Right atrium auricular region (tissue), 2 donors: ENCODE measurements around the gene AIF1L. TPM values are rescaled to one million over a fixed set of nuclear protein-coding genes. Genes with fewer than 3 reads are reported as not detected.

Source experiments
- DNase-seq: peaks from one replicate; pipeline ENCODE4 v3.0.0-alpha.2; 2019; ENCODE audit warnings: low spot score
- H3K27ac ChIP-seq, 2 donors: fragments of 200-600 bp; sonication (generic); 1 replicate in 1 of 2; 2 replicates in 1 of 2; pipeline ENCODE4 v1.5.1; 2016 to 2019
- H3K27me3 ChIP-seq, 2 donors: fragments of 200-600 bp; sonication (generic); one replicate each; pipeline versions ENCODE4 v1.5.1 to v1.6.0; 2017 to 2019
- H3K36me3 ChIP-seq: fragments of 200-600 bp; sonication (generic); one replicate; pipeline ENCODE4 v1.5.1; 2016
- H3K4me1 ChIP-seq, 2 donors: fragments of 200-600 bp; sonication (generic); one replicate each; pipeline versions ENCODE4 v1.5.1 to v1.6.0; 2017 to 2019
- H3K4me3 ChIP-seq, 2 donors: fragments of 200-600 bp; sonication (generic); 1 replicate in 1 of 2; 2 replicates in 1 of 2; pipeline ENCODE4 v1.5.1; 2017 to 2019; ENCODE audit warnings: mild to moderate bottlenecking in 1 of 2, moderate library complexity in 1 of 2
- H3K9me3 ChIP-seq, 2 donors: fragments of 200-600 bp; sonication (generic); one replicate each; pipeline ENCODE4 v1.5.1; 2019
- total RNA-seq, 2 donors: library from RNA; depleted of rRNA; stranded (reverse); fragments of >200 nt; gene quantifications; one replicate each; pipeline ENCODE4 v1.1.0, GENCODE V29; 2016
- TF ChIP-seq, protein P1 (sequence below), 2 donors: fragments of 200-600 bp; sonication (generic); IDR thresholded peaks; one replicate each; pipeline ENCODE4 v1.5.1; 2019; ENCODE audit warnings: antibody characterized with exemption in 2 of 2

AIF1L gene
- total RNA-seq, 2 donors from 2014 or later = 15.4 to 27.3 TPM

DNA sequence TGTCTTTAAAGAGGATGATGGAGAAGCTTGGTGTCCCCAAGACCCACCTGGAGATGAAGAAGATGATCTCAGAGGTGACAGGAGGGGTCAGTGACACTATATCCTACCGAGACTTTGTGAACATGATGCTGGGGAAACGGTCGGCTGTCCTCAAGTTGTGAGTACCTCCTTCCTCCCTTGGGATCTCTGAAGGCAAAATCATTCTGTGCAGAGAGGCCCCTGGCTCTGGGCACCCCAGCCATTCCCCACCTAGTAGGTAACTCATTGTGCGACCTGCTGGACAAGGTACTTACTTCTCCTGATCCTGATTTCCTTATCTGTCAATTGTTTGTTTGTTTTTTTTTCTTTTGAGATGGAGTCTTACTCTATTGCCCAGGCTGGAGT, 21.4 kb downstream of the AIF1L start:
- TF ChIP-seq, protein P1, sequence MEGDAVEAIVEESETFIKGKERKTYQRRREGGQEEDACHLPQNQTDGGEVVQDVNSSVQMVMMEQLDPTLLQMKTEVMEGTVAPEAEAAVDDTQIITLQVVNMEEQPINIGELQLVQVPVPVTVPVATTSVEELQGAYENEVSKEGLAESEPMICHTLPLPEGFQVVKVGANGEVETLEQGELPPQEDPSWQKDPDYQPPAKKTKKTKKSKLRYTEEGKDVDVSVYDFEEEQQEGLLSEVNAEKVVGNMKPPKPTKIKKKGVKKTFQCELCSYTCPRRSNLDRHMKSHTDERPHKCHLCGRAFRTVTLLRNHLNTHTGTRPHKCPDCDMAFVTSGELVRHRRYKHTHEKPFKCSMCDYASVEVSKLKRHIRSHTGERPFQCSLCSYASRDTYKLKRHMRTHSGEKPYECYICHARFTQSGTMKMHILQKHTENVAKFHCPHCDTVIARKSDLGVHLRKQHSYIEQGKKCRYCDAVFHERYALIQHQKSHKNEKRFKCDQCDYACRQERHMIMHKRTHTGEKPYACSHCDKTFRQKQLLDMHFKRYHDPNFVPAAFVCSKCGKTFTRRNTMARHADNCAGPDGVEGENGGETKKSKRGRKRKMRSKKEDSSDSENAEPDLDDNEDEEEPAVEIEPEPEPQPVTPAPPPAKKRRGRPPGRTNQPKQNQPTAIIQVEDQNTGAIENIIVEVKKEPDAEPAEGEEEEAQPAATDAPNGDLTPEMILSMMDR (IDR thresholded peaks at IDR 0.05) = no peak
- Histone ChIP-seq H3K27me3 (no peaks in the 10 kb centered on the region), H3K4me3 (no peak overlapping the region), H3K36me3 (peaks cover 13% of the 10 kb centered on the region), H3K9me3 (no peaks in the 10 kb centered on the region), H3K4me1 (no peaks in the 10 kb centered on the region), H3K27ac (peak overlapping the region; percentile 46 to 58)
- no peak for DNase-seq

DNA sequence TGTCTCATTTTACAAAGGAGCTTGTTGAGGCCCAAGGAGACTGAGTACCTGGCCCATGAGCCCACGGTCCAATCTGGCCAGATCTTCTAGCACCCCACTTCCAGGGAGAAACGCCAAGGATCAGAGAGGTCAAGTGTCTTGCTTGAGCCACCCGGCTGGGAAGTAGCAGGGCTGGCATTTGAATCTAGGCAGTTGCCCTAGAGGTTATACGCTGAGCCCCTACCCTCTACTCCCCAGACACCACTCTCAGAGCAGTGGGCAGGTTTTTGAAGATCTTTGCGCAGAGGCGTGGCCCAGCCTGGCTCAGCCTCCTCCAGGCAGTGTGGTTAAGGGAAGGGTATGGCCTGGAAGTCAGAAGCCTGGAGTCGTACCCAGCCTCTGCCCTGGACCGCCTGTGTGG, 23.3 kb downstream of the AIF1L start:
- Histone ChIP-seq H3K9me3 (no peaks in the 10 kb centered on the region), H3K27ac (no peak overlapping the region), H3K4me1 (peaks cover 0 to 2% of the 10 kb centered on the region in 2 donors), H3K27me3 (no peaks in the 10 kb centered on the region), H3K4me3 (no peak overlapping the region), H3K36me3 (peaks cover 13% of the 10 kb centered on the region)
- TF ChIP-seq, protein P1 (IDR thresholded peaks at IDR 0.05) = no peak
- DNase-seq = peak; percentile 26

DNA sequence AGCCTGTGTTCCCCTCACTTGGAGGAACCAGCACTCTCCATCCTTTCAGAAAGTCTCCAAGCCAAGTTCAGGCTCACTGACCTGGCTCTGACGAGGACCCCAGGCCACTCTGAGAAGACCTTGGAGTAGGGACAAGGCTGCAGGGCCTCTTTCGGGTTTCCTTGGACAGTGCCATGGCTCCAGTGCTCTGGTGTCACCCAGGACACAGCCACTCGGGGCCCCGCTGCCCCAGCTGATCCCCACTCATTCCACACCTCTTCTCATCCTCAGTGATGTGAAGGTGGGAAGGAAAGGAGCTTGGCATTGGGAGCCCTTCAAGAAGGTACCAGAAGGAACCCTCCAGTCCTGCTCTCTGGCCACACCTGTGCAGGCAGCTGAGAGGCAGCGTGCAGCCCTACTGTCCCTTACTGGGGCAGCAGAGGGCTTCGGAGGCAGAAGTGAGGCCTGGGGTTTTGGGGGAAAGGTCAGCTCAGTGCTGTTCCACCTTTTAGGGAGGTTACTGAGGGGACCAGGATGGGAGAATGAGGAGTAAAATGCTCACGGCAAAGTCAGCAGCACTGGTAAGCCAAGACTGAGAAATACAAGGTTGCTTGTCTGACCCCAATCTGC, 24.4 kb downstream of the AIF1L start:
- Histone ChIP-seq H3K4me1 (peaks cover 0 to 6% of the 10 kb centered on the region in 2 donors), H3K4me3 (no peak overlapping the region), H3K9me3 (no peaks in the 10 kb centered on the region), H3K27me3 (no peaks in the 10 kb centered on the region), H3K36me3 (peaks cover 13% of the 10 kb centered on the region), H3K27ac (no peak overlapping the region)
- TF ChIP-seq, protein P1 (IDR thresholded peaks at IDR 0.05) = no peak
- DNase-seq = no peak

DNA sequence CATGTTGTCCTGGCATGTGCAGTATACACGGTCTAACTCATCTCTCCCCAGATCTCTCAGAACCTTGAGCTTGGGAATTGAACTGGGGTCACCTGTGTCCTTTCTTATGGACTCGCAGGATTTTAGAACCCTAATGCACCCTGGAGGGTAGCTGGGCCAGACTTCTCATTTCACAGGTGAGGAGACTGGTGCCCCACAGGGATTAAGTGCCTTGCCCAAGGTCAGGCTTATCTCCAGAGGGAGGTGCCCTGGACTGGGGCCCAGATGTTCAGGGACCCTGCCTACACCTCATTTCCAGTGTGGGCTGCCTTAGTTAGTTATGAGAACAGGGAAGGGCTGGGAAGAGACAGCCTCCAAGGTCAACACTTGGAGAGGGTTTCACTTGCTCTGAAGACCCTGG, 25.0 kb downstream of the AIF1L start:
- Histone ChIP-seq H3K4me3 (no peak overlapping the region), H3K4me1 (peaks cover 0 to 12% of the 10 kb centered on the region in 2 donors), H3K27ac (no peak overlapping the region), H3K36me3 (peaks cover 13% of the 10 kb centered on the region), H3K9me3 (no peaks in the 10 kb centered on the region), H3K27me3 (no peaks in the 10 kb centered on the region)
- DNase-seq = peak; percentile 36
- TF ChIP-seq, protein P1 (IDR thresholded peaks at IDR 0.05) = no peak

DNA sequence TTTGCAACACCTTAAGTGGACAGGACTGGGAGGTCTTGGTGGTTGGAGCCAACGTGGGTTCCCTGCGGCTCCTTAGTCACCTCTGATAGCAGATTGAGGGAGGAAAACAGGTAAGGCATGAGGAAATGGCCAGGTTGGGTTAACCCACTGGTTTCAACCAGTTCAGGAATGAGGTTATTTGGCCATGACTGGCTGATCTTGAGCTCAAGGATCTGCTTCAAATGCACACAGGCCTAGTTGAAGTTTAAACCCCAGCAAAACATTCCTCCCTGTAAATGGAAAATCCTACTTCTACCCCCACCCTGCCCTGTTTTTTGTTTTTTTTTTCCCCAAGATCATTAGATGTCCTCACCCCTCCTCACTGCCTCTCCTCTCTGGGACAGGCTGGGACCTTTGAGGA, 25.8 kb downstream of the AIF1L start:
- Histone ChIP-seq H3K9me3 (no peaks in the 10 kb centered on the region), H3K27me3 (no peaks in the 10 kb centered on the region), H3K4me1 (peaks cover 0 to 19% of the 10 kb centered on the region in 2 donors), H3K4me3 (no peak overlapping the region), H3K27ac (no peak overlapping the region), H3K36me3 (peaks cover 13% of the 10 kb centered on the region)
- TF ChIP-seq, protein P1 (IDR thresholded peaks at IDR 0.05) = no peak
- DNase-seq = no peak

DNA sequence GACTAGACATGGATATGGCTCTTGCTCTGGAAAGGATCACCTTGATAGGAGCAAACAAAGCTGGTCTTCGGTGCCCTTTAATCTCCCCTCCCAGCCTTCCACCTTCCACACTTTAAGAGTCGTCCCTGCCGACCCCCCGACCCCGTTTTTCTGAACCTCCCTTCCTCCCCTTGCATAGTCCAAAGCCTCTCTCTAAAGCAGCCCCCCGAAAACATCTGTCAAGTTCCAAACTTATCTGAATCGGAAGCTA, 28.6 kb downstream of the AIF1L start:
- peak overlapping the region; percentile 72 to 78 for H3K27ac ChIP-seq
- peaks cover 0 to 19% of the 10 kb centered on the region in 2 donors for H3K4me1 ChIP-seq
- no peak for DNase-seq
- H3K27me3 ChIP-seq = no peaks in the 10 kb centered on the region
- TF ChIP-seq, protein P1 (IDR thresholded peaks at IDR 0.05) = no peak
- peak overlapping the region; percentile 81 to 84 for H3K4me3 ChIP-seq
- H3K36me3 ChIP-seq = peaks cover 39% of the 10 kb centered on the region
- H3K9me3 ChIP-seq = no peaks in the 10 kb centered on the region
